Measurements from ENCODE around the gene HOXC12. TPM values are rescaled to one million over a fixed set of nuclear protein-coding genes. Genes with fewer than 3 reads are reported as not detected.
A peak's percentile ranks its signal among the peaks of the same experiment; 100 is the strongest.

HOXC12 gene
- total RNA-seq, 4 donors from 2014 or later: not detected

GRCh38 chr12:54007538-54008259, 53.0 kb downstream of the HOXC12 start:
- peaks cover 66% of the 10 kb centered on the region for H3K27me3 ChIP-seq
- 45 to 47% methylated on average over 2 of the region's 2 CpGs for WGBS, 2 donors
- H3K4me1 ChIP-seq: peaks cover 0 to 19% of the 10 kb centered on the region in 2 donors
- DNase-seq: no peak
- H3K4me3 ChIP-seq (replicated peaks in 1 of 3): no peak overlapping the region
- TF ChIP-seq POLR2A (IDR thresholded peaks at IDR 0.05) (no peak), CTCF (IDR thresholded peaks at IDR 0.05) (no peak)
- H3K36me3 ChIP-seq: no peaks in the 10 kb centered on the region
- intact Hi-C loops (cut with DNase I): loop anchor here (5.0 kb wide), 1 partner anchor 195 kb away; no protein-coding TSS in a partner anchor
- H3K27ac ChIP-seq: no peak overlapping the region
- no peaks in the 10 kb centered on the region for H3K9me3 ChIP-seq

- Histone ChIP-seq H3K9me3 (no peaks in the 10 kb centered on the region), H3K36me3 (no peaks in the 10 kb centered on the region), H3K27ac (no peak overlapping the region), H3K4me1 (peaks cover 0 to 19% of the 10 kb centered on the region in 2 donors), H3K4me3 (replicated peaks in 1 of 3) (no peak overlapping the region), H3K27me3 (peaks cover 66% of the 10 kb centered on the region)
- TF ChIP-seq CTCF (IDR thresholded peaks at IDR 0.05) (no peak), POLR2A (IDR thresholded peaks at IDR 0.05) (no peak)
- DNase-seq: no peak
- intact Hi-C loops (cut with DNase I): loop anchor here (5.0 kb wide), 1 partner anchor 194 kb away; no protein-coding TSS in a partner anchor
- 14 to 25% methylated on average over 2 of the region's 2 CpGs for WGBS, 2 donors
These were observed 53.5 kb downstream of the HOXC12 start for GRCh38 chr12:54008260-54008552.

MicroRNA genes within 50 kb of the gene (microRNA counts, 767-probe panel; counts per million panel counts)
- microRNA hsa-miR-196a-5p: 0 to 2,875 counts per million in 2 donors

Small RNAs within 50 kb of the gene (microRNA-seq; reads per million reads assigned to microRNA genes)
- gene MIR196A2: 7.7 reads per million, percentile 21 among the genes with 10 or more reads in this experiment

Small RNAs within 50 kb of the gene (small RNA-seq; reads per million reads assigned to genes)
- gene AC012531.3 (not detected), gene AC012531.4 (not detected), gene MIR196A2 (0.28 reads per million), gene RF01905 (not detected), gene RF01906 (not detected)

Other genes starting within 250 kb of the HOXC12 start
- 100 to 1,000 TPM; 153 to 212 (median 155) TPM for gene CALCOCO1, start 227.5 kb upstream of the HOXC12 start, total RNA-seq
- not detected for gene CISTR, start 202.9 kb upstream of the HOXC12 start, total RNA-seq
- not detected for gene HOXC13, start 16.1 kb upstream of the HOXC12 start, total RNA-seq
- gene HOXC11, start 18.2 kb downstream of the HOXC12 start, total RNA-seq: not detected
- gene HOTAIR, start 20.1 kb downstream of the HOXC12 start, total RNA-seq: not detected
- not detected for gene HOXC10, start 30.2 kb downstream of the HOXC12 start, total RNA-seq
- gene HOXC9, start 45.3 kb downstream of the HOXC12 start, total RNA-seq: under 1 TPM in 2 of 4 donors, not detected in 2; 0.22 to 0.27 TPM
- gene HOXC8, start 54.1 kb downstream of the HOXC12 start, total RNA-seq: not detected
- not detected for gene HOXC6, start 73.5 kb downstream of the HOXC12 start, total RNA-seq
- gene HOXC5, start 78.1 kb downstream of the HOXC12 start, total RNA-seq: under 1 TPM in 1 of 4 donors, not detected in 3; 0.27 TPM
- under 1 TPM in 2 of 4 donors, not detected in 2; 0.22 to 0.27 TPM for gene HOXC4, start 98.9 kb downstream of the HOXC12 start, total RNA-seq
- gene SMUG1, start 234.1 kb downstream of the HOXC12 start, total RNA-seq: 10 to 100 TPM; 33.6 to 44.2 (median 39.7) TPM

Measured in thyroid gland (tissue), 4 donors.